T-helper 17 cell (primary cell): Measurements from ENCODE around the gene PJVK. TPM values are rescaled to one million over a fixed set of nuclear protein-coding genes. Genes with fewer than 3 reads are reported as not detected.
"Not testable (repeated sequence)": the region's sequence is repeated elsewhere in the genome, so short reads cannot be mapped to it uniquely, and the experiment has no call there.

Source experiments
- ATAC-seq: fragments of 150-1000 bp; cut with Tn5 transposase; 2 replicates; pipeline ENCODE4 v1.10.0; 2021; ENCODE audit warnings: mild to moderate bottlenecking, moderate library complexity
- DNase-seq, 3 donors: peaks; one replicate each; pipeline versions ENCODE4 v3.0.0 to v3.0.0-alpha.2; 2020 to 2021
- H3K9me3 ChIP-seq: one replicate; pipeline ENCODE4 v1.7.0; 2013; ENCODE audit warnings: low read length, mild to moderate bottlenecking; ENCODE audit not compliant: control insufficient read depth, poor library complexity, severe bottlenecking
- H3K27ac Mint-ChIP-seq: one replicate; pipeline ENCODE4 v1.8.0; 2022; ENCODE audit warnings: mild to moderate bottlenecking, moderate library complexity, mixed read lengths
- H3K27me3 Mint-ChIP-seq: one replicate; pipeline ENCODE4 v1.8.0; 2022; ENCODE audit warnings: mixed read lengths
- H3K36me3 Mint-ChIP-seq: one replicate; pipeline ENCODE4 v1.8.0; 2022; ENCODE audit warnings: low read depth, mixed read lengths
- H3K4me1 Mint-ChIP-seq: one replicate; pipeline ENCODE4 v1.8.0; 2022; ENCODE audit warnings: mild to moderate bottlenecking, mixed read lengths
- H3K4me3 Mint-ChIP-seq: one replicate; pipeline ENCODE4 v1.8.0; 2022; ENCODE audit warnings: mild to moderate bottlenecking, moderate library complexity, mixed read lengths
- total RNA-seq, 4 donors: library from RNA in 2 of 4; stranded (reverse) in 2 of 4; gene quantifications; one replicate each; pipeline ENCODE4 v1.2.3 and lab custom pipeline; 2022 to 2026

The PJVK gene, protein sequence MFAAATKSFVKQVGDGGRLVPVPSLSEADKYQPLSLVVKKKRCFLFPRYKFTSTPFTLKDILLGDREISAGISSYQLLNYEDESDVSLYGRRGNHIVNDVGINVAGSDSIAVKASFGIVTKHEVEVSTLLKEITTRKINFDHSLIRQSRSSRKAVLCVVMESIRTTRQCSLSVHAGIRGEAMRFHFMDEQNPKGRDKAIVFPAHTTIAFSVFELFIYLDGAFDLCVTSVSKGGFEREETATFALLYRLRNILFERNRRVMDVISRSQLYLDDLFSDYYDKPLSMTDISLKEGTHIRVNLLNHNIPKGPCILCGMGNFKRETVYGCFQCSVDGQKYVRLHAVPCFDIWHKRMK
- total RNA-seq = 1 to 10 TPM; 3.8 to 6.1 TPM
- 3.7 to 4.4 reads per million in 2 donors for total RNA-seq (lab: John Stamatoyannopoulos, UW)

DNA sequence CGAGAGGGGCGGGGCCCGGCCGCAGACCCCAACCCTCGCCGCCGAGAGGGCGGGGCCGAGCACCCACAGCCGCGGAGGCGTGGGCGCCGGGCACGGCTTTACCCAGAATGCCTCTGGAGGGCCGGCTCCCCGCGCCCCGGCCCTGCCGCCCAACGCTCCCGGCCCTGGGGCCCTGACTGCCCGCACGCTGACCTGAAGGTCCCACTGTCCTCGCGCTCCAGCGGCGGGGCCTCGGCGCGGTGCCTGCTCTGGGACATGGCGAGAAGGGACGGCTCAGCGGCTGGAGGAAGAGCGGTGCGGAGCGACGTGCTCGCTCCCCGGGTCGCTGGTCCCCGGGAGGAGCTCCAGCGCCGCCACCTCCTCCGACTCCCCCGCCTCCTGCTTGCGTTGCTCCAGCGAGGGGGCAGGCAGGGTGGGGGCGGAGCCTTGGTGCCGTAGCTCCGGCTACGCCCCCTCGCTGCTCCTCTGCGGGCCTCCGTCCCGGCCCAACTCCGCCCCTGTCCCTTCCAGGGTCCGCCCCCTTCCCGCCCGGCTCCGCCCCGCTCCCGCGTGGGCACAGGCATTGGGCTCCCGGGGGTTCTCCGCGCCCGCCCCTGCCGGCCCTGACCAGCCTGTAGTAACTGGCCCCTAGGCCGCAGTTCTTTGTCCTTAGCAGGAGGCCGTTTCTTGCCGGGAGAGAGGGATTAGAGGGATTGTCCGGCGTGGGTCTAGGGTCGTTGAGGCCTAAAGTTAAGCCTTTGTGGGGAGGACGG, at the start of gene PJVK, which contains the start of gene PRKRA:
PJVK (plus strand) TSS at position 605 of the 752 bp plus-strand sequence. CDS start 2,032 bp downstream, outside the sequence.
PRKRA (minus strand) TSS at position 402 of the 752 bp plus-strand sequence; CDS start at position 257, 145 bp downstream.
- Mint-ChIP-seq H3K36me3 (peaks cover 3% of the 10 kb centered on the region), H3K27me3 (no peaks in the 10 kb centered on the region), H3K4me3 (peak within 1 kb of the TSS; percentile 93), H3K27ac (peak within 1 kb of the TSS; percentile 92), H3K4me1 (peaks cover 25% of the 10 kb centered on the region)
- ATAC-seq (peak; percentile 85), DNase-seq (peak; percentile 92 to 96 (median 94))
- no peaks in the 10 kb centered on the region for H3K9me3 ChIP-seq

DNA sequence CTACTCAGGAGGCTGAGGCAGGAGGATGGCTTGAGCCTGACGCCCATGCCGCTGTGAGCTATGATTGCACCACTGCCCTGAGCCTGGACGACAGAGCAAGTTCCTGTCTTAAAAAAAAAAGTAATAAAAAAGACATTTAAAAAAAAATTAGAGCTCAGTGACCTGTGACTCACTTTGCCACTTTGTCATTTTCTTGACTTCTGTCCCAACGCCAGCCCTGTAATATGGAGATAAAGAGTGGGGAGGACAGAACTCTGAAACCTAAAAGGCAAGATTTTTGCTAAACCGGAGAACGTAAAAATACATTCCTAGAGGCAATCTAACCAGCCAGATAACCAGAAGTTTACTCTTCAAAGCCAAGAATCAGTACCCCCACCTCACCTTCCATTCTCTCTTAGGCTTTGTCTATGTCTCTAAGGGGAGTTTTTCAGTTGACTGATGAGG, 49.2 kb upstream of the PJVK start:
- DNase-seq (no peak), ATAC-seq (no peak)
- peaks cover 18% of the 10 kb centered on the region for H3K27me3 Mint-ChIP-seq
- no peaks in the 10 kb centered on the region for H3K36me3 Mint-ChIP-seq
- no peak overlapping the region for H3K27ac Mint-ChIP-seq
- no peak overlapping the region for H3K4me3 Mint-ChIP-seq
- H3K9me3 ChIP-seq = no peaks in the 10 kb centered on the region
- H3K4me1 Mint-ChIP-seq = peaks cover 10% of the 10 kb centered on the region

DNA sequence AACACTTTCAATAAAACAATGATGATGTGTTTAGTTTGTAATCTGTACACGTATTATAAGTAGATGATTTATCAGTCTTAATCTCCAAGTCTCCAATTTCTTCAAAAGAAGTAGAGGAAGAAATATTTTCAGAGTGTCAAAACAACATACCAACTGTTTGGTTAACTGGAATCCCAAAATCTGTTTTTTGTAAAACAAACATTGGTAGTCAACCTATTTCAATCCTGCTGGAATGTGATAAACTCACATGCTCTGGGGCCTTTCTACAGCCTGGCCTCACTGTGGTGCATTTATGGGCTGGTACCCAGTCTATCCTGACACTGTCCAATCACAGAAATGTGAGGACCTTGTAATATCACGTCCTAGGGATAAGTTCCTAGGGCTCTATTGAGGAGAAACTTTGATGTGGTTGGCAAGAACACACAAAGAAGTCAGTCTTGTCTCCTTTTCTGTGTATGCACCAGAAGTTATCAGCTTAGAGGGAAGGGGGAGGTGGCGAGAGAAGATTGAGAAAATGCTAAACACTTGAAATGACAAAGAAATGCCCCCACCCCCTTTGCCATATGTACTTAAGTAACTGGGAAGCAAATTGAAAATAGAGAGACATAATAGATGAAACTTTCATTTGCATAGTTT, 47.4 kb upstream of the PJVK start:
- H3K4me3 Mint-ChIP-seq = peak overlapping the region; percentile 21
- no peak for ATAC-seq
- no peak overlapping the region for H3K27ac Mint-ChIP-seq

DNA sequence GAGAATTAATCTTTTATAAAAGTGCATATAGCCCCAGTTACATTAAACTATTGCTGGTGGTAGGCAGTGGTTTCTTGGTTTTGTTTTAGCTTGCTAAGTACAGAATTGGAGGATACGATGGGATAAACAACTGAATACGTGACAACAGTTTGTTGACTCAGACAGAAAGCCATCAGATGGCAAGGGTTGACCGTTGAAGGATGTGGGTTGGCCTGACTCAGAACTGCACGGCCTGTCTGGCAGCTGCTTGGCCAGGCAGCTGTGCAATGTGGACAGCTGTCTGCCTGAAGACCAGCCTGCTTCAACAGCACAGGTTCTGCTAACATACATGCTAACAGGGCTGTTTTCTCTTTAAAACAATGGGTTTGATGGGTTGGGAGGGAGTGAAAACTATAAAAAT, 46.8 kb upstream of the PJVK start:
- no peak overlapping the region for H3K27ac Mint-ChIP-seq
- no peak overlapping the region for H3K4me3 Mint-ChIP-seq
- no peak for ATAC-seq
- H3K36me3 Mint-ChIP-seq = no peaks in the 10 kb centered on the region
- peaks cover 18% of the 10 kb centered on the region for H3K27me3 Mint-ChIP-seq
- peaks cover 7% of the 10 kb centered on the region for H3K4me1 Mint-ChIP-seq
- H3K9me3 ChIP-seq = no peaks in the 10 kb centered on the region
- DNase-seq = no peak

More for the DNA sequence above, 47.4 kb upstream of the PJVK start:
- Mint-ChIP-seq H3K36me3 (no peaks in the 10 kb centered on the region), H3K27me3 (peaks cover 18% of the 10 kb centered on the region), H3K4me1 (peaks cover 7% of the 10 kb centered on the region)
- H3K9me3 ChIP-seq = no peaks in the 10 kb centered on the region
- DNase-seq = no peak

DNA sequence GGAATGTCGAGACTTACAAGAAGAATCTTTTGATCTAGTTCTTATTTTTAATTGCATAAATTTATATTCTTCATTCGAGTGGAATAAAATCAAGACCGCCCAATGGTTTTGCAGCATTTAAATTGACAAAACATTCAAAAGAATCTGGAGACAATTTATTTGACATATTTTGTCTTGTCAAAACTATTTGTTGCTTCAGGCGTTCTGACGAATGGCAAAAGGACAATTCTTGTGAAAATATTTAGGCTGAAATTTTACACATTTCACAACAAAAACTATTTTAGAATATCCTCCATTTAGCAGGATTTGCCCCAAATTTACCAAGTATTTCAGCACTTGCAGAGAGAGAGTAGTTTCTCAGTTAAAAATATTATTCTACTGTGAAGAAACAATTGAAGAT, 41.9 kb upstream of the PJVK start:
- H3K9me3 ChIP-seq = no peaks in the 10 kb centered on the region
- Mint-ChIP-seq H3K36me3 (no peaks in the 10 kb centered on the region), H3K27ac (no peak overlapping the region), H3K4me1 (peaks cover 12% of the 10 kb centered on the region), H3K4me3 (no peak overlapping the region), H3K27me3 (peaks cover 5% of the 10 kb centered on the region)
- DNase-seq = no peak
- no peak for ATAC-seq

DNA sequence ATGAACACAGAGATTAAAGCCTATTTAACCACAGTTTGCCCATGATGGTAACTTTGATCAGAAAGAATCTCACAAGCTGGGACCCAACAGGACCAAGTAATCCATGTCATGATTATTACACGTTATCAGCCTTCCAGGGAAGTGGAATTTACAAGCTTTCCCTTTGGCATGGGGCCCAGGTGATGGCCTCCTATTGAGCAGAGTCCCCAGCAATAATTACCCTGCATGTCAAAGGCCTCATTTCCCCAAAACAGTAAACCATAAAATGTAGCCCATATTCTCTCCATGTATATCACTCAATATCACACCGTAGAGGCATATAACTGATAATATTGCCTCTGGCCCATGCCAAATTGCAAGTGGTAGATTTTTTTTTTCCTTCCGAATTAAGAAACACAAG, 39.1 kb upstream of the PJVK start:
- ATAC-seq (no peak), DNase-seq (no peak)
- Mint-ChIP-seq H3K36me3 (no peaks in the 10 kb centered on the region), H3K4me3 (no peak overlapping the region), H3K4me1 (peaks cover 22% of the 10 kb centered on the region), H3K27me3 (no peaks in the 10 kb centered on the region), H3K27ac (no peak overlapping the region)
- H3K9me3 ChIP-seq = no peaks in the 10 kb centered on the region

DNA sequence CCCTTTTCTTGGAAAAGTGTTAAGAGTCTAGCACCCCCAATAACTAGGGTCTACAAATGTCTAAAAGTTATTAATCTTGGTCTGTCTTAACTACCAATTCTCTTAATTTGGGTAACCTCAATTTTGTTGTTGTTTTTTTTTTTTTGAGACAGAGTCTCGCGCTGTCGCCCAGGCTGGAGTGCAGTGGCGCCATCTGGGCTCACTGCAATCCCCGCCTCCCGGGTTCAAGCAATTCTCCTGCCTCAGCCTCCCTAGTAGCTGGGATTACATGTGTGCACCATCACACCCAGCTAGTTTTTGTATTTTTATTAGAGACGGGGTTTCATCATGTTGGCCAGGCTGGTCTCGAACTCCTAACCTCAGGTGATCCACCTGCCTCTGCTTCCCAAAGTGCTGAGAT, 38.7 kb upstream of the PJVK start:
- H3K27ac Mint-ChIP-seq = peak overlapping the region; percentile 96
- DNase-seq, H3K27me3 Mint-ChIP-seq, ATAC-seq, H3K36me3 Mint-ChIP-seq, H3K9me3 ChIP-seq: not testable (repeated sequence)
- H3K4me3 Mint-ChIP-seq = peak overlapping the region; percentile 94
- H3K4me1 Mint-ChIP-seq = peaks cover 22% of the 10 kb centered on the region

DNA sequence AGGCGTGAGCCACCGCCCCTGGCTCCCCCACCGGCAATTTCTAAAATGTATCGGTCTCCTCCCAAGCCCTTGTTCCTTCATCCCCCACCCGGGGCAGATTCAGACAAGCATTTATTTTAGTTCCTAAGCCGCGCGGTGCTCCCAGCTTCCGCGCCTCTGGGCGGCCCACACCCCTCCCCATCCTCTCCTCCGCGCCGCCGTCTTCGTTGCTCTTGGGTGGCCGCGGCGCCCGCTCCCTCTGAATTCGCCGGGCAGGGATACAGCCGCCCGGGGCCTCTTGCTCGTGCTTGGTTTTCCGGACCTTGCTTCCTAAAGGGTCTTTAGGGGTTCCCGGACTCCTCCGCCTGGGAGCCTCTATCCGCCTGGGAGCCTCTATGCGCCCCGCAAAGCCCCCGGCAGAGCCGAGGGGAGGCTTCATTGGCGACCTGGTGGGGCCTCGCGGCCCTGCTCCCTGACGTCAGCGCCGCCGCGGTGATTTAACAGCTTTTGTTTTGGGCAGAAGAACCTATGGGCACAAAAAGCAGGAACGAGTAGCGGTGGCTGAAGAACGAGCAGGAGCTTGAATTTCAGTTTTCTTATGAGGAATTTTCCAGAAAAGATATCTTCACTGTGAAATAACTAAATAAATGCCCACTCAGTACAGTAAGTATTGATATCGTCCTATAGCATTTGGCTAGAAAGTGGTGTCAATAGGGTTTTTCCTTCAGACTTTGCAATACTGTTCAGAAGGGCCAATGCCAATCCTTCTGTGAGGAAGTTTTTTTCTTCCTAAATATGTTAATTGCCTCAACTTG, 37.5 kb upstream of the PJVK start:
- DNase-seq (peak; percentile 52 to 62 (median 57)), ATAC-seq (peak; percentile 86)
- Mint-ChIP-seq H3K36me3 (no peaks in the 10 kb centered on the region), H3K4me1 (peaks cover 22% of the 10 kb centered on the region), H3K27me3 (no peaks in the 10 kb centered on the region), H3K27ac (peak overlapping the region; percentile 96), H3K4me3 (peak overlapping the region; percentile 94)
- no peaks in the 10 kb centered on the region for H3K9me3 ChIP-seq

DNA sequence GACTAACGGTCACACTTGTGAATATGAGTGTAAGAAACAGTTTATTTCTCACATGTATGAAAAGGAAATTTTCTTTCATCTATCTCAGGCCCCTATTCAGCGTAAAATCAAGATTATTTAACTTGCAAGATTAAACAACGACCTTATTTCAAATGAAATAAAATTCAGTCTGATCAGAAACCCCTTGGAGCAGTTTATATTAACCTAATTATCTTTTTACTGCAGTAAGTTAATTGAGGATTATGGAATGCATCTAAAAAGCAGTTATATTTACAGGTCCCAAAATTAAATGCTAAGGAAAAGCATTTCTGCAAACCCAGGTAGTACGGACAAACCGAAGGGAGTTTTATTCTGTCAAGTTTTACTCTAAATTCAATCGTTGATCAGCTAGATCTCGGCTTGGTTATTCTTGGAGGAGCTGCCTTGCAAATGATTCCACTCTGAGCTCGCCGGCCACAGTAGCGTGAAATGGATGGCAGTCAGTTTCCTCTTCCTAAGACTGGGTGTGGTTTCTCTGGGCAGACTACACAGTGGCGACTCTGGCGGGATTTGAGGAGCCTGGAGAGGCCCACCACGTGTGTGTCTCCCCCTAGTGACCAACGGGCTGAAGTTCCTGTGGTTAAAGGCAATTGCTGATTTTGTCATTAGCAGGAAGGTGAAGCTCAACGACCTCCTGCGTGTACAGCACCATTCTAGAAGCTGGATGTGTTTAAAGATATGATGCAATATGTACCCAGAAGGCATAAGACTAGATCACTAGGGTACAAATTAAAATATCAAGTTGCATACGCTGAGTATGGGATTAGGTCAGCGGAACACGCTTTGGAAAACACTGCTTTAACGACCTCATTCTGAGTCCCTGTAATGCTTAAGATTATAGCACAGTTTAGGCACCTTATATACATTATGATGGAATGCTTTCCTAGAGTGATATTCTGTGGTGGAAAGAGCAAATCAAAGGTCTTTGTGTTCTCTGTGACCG, 36.6 kb upstream of the PJVK start:
- Mint-ChIP-seq H3K4me3 (peak overlapping the region; percentile 94), H3K27me3 (no peaks in the 10 kb centered on the region), H3K27ac (peak overlapping the region; percentile 96), H3K36me3 (no peaks in the 10 kb centered on the region), H3K4me1 (peaks cover 22% of the 10 kb centered on the region)
- ATAC-seq (peak; percentile 71), DNase-seq (peak; percentile 57 to 60 (median 60))
- H3K9me3 ChIP-seq = no peaks in the 10 kb centered on the region

DNA sequence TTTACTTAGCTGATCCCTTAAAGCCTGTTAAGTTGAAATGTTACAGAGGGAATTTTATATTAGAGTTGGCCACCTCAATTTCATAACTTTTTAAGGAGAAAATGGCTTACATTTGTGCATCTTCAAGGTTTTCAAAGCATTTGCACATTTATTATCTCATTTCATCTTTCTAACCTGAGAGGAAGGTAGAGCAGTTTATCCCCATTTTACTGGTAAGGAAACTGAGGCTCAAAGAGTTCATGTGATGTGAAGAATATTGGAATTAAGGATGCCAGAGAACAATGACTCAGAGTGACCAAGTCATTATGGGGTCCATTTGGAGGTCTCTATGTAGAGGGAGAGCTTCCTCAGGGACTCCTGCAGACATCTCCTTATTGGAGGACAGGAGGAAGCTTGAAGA, 35.2 kb upstream of the PJVK start:
- no peaks in the 10 kb centered on the region for H3K9me3 ChIP-seq
- H3K27me3 Mint-ChIP-seq = no peaks in the 10 kb centered on the region
- H3K36me3 Mint-ChIP-seq = no peaks in the 10 kb centered on the region
- no peak overlapping the region for H3K27ac Mint-ChIP-seq
- ATAC-seq (no peak), DNase-seq (no peak)
- H3K4me1 Mint-ChIP-seq = peaks cover 22% of the 10 kb centered on the region
- no peak overlapping the region for H3K4me3 Mint-ChIP-seq

DNA sequence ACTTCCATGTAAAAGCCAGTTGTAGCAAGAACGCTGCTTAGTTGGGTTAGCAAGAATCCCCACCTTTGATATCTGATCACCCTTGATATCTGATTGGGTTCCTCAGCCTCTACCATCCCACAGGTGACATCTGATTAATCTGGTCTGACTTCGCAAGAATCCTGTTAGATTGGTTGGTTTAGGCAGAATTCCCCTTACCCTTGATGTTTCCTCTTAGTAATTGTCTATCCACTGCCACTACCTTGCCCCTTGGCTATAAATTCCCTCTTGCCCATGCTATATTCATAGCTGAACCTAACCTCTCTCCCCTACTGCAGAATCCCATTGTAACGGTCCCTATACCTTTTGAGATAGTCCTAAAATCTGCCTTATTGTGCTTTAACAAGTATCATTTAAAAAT, 33.3 kb upstream of the PJVK start:
- ATAC-seq = no peak
- Mint-ChIP-seq H3K27me3 (no peaks in the 10 kb centered on the region), H3K36me3 (no peaks in the 10 kb centered on the region), H3K4me1 (peaks cover 20% of the 10 kb centered on the region), H3K27ac (peak overlapping the region; percentile 39), H3K4me3 (no peak overlapping the region)
- H3K9me3 ChIP-seq = no peaks in the 10 kb centered on the region
- DNase-seq = no peak

DNA sequence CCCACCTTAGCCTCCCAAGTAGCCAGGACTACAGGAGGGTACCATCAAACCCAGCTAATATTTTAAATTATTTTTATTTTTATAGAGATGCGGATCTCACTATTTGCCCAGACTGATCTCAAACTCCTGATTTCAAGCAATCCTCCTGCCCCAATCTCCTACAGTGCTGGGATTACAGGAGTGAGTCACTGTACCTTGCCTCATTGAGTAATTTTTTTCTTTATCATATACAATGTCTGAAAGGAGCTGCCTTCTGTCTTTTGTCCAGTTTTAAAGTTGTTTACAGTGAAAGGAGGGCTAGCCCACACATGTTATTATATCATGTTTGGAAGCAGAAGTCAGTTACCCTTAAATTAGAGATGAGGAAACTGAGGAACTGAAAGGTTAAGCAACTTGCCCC, 32.8 kb upstream of the PJVK start:
- ATAC-seq (no peak), DNase-seq (no peak)
- Mint-ChIP-seq H3K4me1 (peaks cover 18% of the 10 kb centered on the region), H3K27ac (peak overlapping the region; percentile 39), H3K36me3 (no peaks in the 10 kb centered on the region), H3K27me3 (no peaks in the 10 kb centered on the region), H3K4me3 (no peak overlapping the region)
- no peaks in the 10 kb centered on the region for H3K9me3 ChIP-seq
